ENCODE data around the gene LPP. TPM values are rescaled to one million over a fixed set of nuclear protein-coding genes. Genes with fewer than 3 reads are reported as not detected.

The LPP gene
- total and polyA plus RNA-seq, 9 donors = 15.9 to 280 (median 134) TPM

DNA sequence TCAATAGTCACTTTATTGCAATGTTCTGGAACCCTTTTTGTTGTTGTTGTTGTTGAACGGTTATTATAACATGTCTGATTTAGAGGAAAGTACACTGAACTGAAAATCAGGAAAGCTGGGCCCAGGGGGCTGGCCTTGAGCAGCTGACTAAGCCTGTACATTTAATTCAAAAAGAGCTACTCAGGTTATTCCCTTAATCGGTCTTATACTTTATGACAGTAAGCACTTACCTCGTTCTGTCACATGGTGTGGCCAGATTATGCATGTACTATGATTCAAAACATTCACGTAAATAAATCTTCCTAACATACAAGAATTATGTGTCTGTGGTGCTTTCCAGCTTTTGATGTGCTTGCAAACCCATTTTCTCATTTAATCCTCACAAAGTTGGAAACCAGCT, 635.3 kb downstream of the LPP start:
- DNase-seq = no peak
- Histone ChIP-seq H3K9me3 (no peaks in the 10 kb centered on the region), H3K27ac (no peak overlapping the region), H3K4me3 (no peak overlapping the region), H3K4me1 (ENCODE audit: insufficient read depth) (no peaks in the 10 kb centered on the region), H3K36me3 (no peaks in the 10 kb centered on the region), H3K27me3 (no peaks in the 10 kb centered on the region)
- TF ChIP-seq EP300 (IDR thresholded peaks at IDR 0.05) (no peak), POLR2A (IDR thresholded peaks at IDR 0.05) (no peak)
- TF ChIP-seq, protein P1, sequence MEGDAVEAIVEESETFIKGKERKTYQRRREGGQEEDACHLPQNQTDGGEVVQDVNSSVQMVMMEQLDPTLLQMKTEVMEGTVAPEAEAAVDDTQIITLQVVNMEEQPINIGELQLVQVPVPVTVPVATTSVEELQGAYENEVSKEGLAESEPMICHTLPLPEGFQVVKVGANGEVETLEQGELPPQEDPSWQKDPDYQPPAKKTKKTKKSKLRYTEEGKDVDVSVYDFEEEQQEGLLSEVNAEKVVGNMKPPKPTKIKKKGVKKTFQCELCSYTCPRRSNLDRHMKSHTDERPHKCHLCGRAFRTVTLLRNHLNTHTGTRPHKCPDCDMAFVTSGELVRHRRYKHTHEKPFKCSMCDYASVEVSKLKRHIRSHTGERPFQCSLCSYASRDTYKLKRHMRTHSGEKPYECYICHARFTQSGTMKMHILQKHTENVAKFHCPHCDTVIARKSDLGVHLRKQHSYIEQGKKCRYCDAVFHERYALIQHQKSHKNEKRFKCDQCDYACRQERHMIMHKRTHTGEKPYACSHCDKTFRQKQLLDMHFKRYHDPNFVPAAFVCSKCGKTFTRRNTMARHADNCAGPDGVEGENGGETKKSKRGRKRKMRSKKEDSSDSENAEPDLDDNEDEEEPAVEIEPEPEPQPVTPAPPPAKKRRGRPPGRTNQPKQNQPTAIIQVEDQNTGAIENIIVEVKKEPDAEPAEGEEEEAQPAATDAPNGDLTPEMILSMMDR (IDR thresholded peaks at IDR 0.05) = no peak
- intact Hi-C loops (cut with DNase I) = no loop called here
- 85 to 88% (median 88%) methylated on average over 4 of the region's 4 CpGs for WGBS, 3 donors

GRCh38 chr3:188791311-188791710, 637.4 kb downstream of the LPP start:
- DNase-seq = no peak
- Histone ChIP-seq H3K4me1 (ENCODE audit: insufficient read depth) (no peaks in the 10 kb centered on the region), H3K27ac (no peak overlapping the region), H3K27me3 (no peaks in the 10 kb centered on the region), H3K36me3 (no peaks in the 10 kb centered on the region), H3K4me3 (no peak overlapping the region), H3K9me3 (no peaks in the 10 kb centered on the region)
- TF ChIP-seq EP300 (IDR thresholded peaks at IDR 0.05) (no peak), POLR2A (IDR thresholded peaks at IDR 0.05) (no peak)
- TF ChIP-seq, protein P1 (IDR thresholded peaks at IDR 0.05) = no peak
- intact Hi-C loops (cut with DNase I) = no loop called here
- WGBS, 3 donors = 92 to 96% (median 93%) methylated on average over 4 of the region's 4 CpGs

DNA sequence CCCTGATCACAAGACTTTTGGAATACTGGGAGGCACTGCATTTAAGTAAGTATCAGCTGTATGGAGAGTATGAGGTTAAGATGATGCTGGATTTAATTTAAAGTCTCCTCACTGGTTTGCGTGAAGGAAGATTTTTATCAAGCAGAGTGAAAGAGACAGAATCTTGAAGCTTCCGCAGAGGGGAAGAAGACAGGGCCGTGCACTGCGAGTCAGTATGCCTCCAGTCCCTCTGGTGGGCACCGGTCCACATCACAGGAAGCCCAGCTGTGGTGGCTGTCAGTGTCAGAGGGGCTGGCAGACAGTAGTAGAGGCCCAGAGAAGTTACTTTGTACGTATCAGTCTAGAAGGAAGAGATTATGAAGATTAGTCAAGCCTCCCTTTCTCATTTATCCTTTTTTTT, 638.8 kb downstream of the LPP start:
- WGBS, 3 donors = 85 to 90% (median 87%) methylated on average over 6 of the region's 6 CpGs

GRCh38 chr3:188796122-188796631, 642.2 kb downstream of the LPP start:
- intact Hi-C loops (cut with DNase I) = no loop called here
- no peak overlapping the region for H3K27ac ChIP-seq
- H3K36me3 ChIP-seq = no peaks in the 10 kb centered on the region
- TF ChIP-seq, protein P1 (IDR thresholded peaks at IDR 0.05) = no peak
- TF ChIP-seq EP300 (IDR thresholded peaks at IDR 0.05) (no peak), POLR2A (IDR thresholded peaks at IDR 0.05) (no peak)
- no peak for DNase-seq
- H3K4me1 ChIP-seq (ENCODE audit: insufficient read depth) = peaks cover 3% of the 10 kb centered on the region
- WGBS, 3 donors = 27 to 56% (median 50%) methylated on average over 3 of the region's 3 CpGs
- H3K9me3 ChIP-seq = no peaks in the 10 kb centered on the region
- H3K27me3 ChIP-seq = no peaks in the 10 kb centered on the region
- H3K4me3 ChIP-seq = no peak overlapping the region

More for the DNA sequence above, 638.8 kb downstream of the LPP start:
- intact Hi-C loops (cut with DNase I) = no loop called here
- Histone ChIP-seq H3K4me1 (ENCODE audit: insufficient read depth) (no peaks in the 10 kb centered on the region), H3K9me3 (no peaks in the 10 kb centered on the region), H3K27me3 (no peaks in the 10 kb centered on the region), H3K36me3 (no peaks in the 10 kb centered on the region), H3K4me3 (no peak overlapping the region), H3K27ac (no peak overlapping the region)
- no peak for TF ChIP-seq EP300 (IDR thresholded peaks at IDR 0.05)
- TF ChIP-seq, protein P1 (IDR thresholded peaks at IDR 0.05) = no peak
- TF ChIP-seq POLR2A (IDR thresholded peaks at IDR 0.05) = no peak
- peak in 1 of 5 donors; percentile 21 for DNase-seq

All from ovary (tissue), 9 donors.